ENCODE results near the gene ATXN7L1. TPM values are rescaled to one million over a fixed set of nuclear protein-coding genes. Genes with fewer than 3 reads are reported as not detected.

The ATXN7L1 gene
- total RNA-seq, 1 experiment from 2014 or later: 24.3 TPM

GRCh38 chr7:105580022-105580740 lies 296.2 kb downstream of the ATXN7L1 start:
- WGBS (ENCODE audit: extremely low coverage, insufficient read length, low lambda C conversion rate): no CpG with 5 or more reads among the region's 22 CpGs
- Histone ChIP-seq H3K79me1 (ENCODE audit: insufficient read depth, low read depth, low read length, poor library complexity, severe bottlenecking) (no peaks in the 10 kb centered on the region), H2BK5ac (ENCODE audit: insufficient read length, low read length) (no peak overlapping the region), H3K79me2 (ENCODE audit: insufficient read depth, low read length) (0 out of 2 replicates have a peak, but pooled peaks cover 1% of the 10 kb centered on the region), H3K9ac (ENCODE audit: extremely low read depth, insufficient read length, low read length) (no peak overlapping the region), H3K14ac (ENCODE audit: insufficient read depth, low read length) (no peak overlapping the region), H4K91ac (ENCODE audit: insufficient read length, low read depth, low read length) (no peak overlapping the region), H3K27me3 (ENCODE audit: insufficient read depth, low read length) (no peaks in the 10 kb centered on the region), H3K56ac (ENCODE audit: insufficient read length, low read depth, low read length) (no peak overlapping the region), H4K8ac (replicated peaks; ENCODE audit: insufficient read length, low read depth, low read length) (no peak overlapping the region), H3K4me2 (ENCODE audit: insufficient read depth, insufficient read length, low read length) (no peak overlapping the region), H3K23me2 (ENCODE audit: insufficient read length, low read depth, low read length, poor library complexity, severe bottlenecking) (no peaks in the 10 kb centered on the region), H2AK5ac (ENCODE audit: insufficient read length, low read length) (no peak overlapping the region), H2AFZ (ENCODE audit: low read length) (no peak overlapping the region), H3K4ac (ENCODE audit: low read depth, low read length) (no peak overlapping the region), H2BK15ac (ENCODE audit: low read depth, low read length) (no peak overlapping the region), H3K18ac (ENCODE audit: insufficient read length, low read depth, low read length) (no peak overlapping the region), H2BK120ac (ENCODE audit: low read depth, low read length, poor library complexity, severe bottlenecking) (no peak overlapping the region), H3K27ac (ENCODE audit: insufficient read length, low read depth, low read length) (no peak overlapping the region), H3K4me1 (ENCODE audit: insufficient read depth, low read length) (no peaks in the 10 kb centered on the region), H3K23ac (ENCODE audit: insufficient read length, low read depth, low read length) (no peak overlapping the region), H2BK12ac (ENCODE audit: insufficient read length, low read depth, low read length) (no peak overlapping the region), H3K9me3 (ENCODE audit: control insufficient read depth, low read depth, low read length) (no peaks in the 10 kb centered on the region), H2BK20ac (ENCODE audit: low read depth, low read length, poor library complexity, severe bottlenecking) (no peak overlapping the region), H4K20me1 (ENCODE audit: control insufficient read depth, insufficient read depth, insufficient read length) (no peaks in the 10 kb centered on the region), H3T11ph (ENCODE audit: low read length) (no peak overlapping the region), H4K5ac (ENCODE audit: insufficient read length, low read depth, low read length) (no peak overlapping the region)
- Mint-ChIP-seq H3K4me3 (no peak overlapping the region), H3K4me1 (peaks cover 8 to 16% of the 10 kb centered on the region in 2 experiments), H3K36me3 (ENCODE audit: insufficient read depth in 1 of 3, low read depth in 3 of 3) (peaks cover 4 to 11% (median 9%) of the 10 kb centered on the region in 3 experiments), H3K9me3 (peaks cover 9 to 13% of the 10 kb centered on the region in 2 experiments), H3K27me3 (ENCODE audit: low read depth) (no peaks in the 10 kb centered on the region; the same call in 1 of the 2 replicates), H3K27ac (no peak overlapping the region; a peak in 1 of 7 replicates)
- no peak for DNase-seq
- peak; percentile 39; the same call in 2 of the 3 replicates for TF ChIP-seq CTCF (conservative IDR thresholded peaks at IDR 0.05)
